Caki2 (cell line): Measurements from ENCODE around the gene SKP1. TPM values are rescaled to one million over a fixed set of nuclear protein-coding genes. Genes with fewer than 3 reads are reported as not detected.
"Not testable (repeated sequence)": the region's sequence is repeated elsewhere in the genome, so short reads cannot be mapped to it uniquely, and the experiment has no call there.

Experiments used
- DNase-seq: peaks from one replicate; pipeline ENCODE4 v3.0.0-alpha.2; 2015; ENCODE audit warnings: low read depth
- in situ Hi-C: cut with HindIII; loops from 2 replicates; pipeline ENCODE4 v1.10.0; 2016; ENCODE audit warnings: low sequenced_read_pairs, low pct_unique_long_range_greater_than_20kb, mixed read lengths
- total RNA-seq: library from RNA; depleted of rRNA; stranded (reverse); fragments of >200 nt; shearing (Covaris generic); gene quantifications from 2 replicates; pipeline ENCODE4 v1.2.3, GENCODE V29; 2014; ENCODE audit warnings: low replicate concordance; rRNA removed

Gene SKP1
- total RNA-seq: 616 and 685 TPM in 2 replicates

GRCh38 chr5:134176511-134177368 is at the start of gene SKP1:
Gene SKP1, minus strand, starts transcription at chr5:134176950. Its CDS starts 2,928 bp downstream, at chr5:134174022.
- in situ Hi-C loops: no loop called here
- DNase-seq: peak; percentile 79

- in situ Hi-C loops: no loop called here
- DNase-seq: peak; percentile 98
Measured at GRCh38 chr5:134225780-134226440, 49.2 kb upstream of the SKP1 start, which contains the start of gene PPP2CA. Gene PPP2CA, minus strand, starts transcription at chr5:134226073. Its CDS starts 212 bp downstream, at chr5:134225861.

GRCh38 chr5:134224888-134225779 is 48.4 kb upstream of the SKP1 start:
- in situ Hi-C loops: no loop called here
- DNase-seq: peak; percentile 63

- no peak for DNase-seq
- in situ Hi-C loops: no loop called here
Measured at GRCh38 chr5:134223406-134224248, 46.9 kb upstream of the SKP1 start.

- not testable (repeated sequence) for DNase-seq
Measured at GRCh38 chr5:134221690-134222089, 44.9 kb upstream of the SKP1 start.

GRCh38 chr5:134215757-134216156 is 39.0 kb upstream of the SKP1 start:
- in situ Hi-C loops: no loop called here
- no peak for DNase-seq

More at GRCh38 chr5:134221690-134222089, 44.9 kb upstream of the SKP1 start:
- in situ Hi-C loops: not testable (repeated sequence)

- DNase-seq, in situ Hi-C loops: not testable (repeated sequence)
Measured at GRCh38 chr5:134211263-134212031, 34.7 kb upstream of the SKP1 start.

- DNase-seq: no peak
- in situ Hi-C loops: no loop called here
Measured at GRCh38 chr5:134209477-134210245, 32.9 kb upstream of the SKP1 start.

- in situ Hi-C loops: no loop called here
- DNase-seq: no peak
Measured at GRCh38 chr5:134207696-134208095, 30.9 kb upstream of the SKP1 start.

GRCh38 chr5:134206627-134207160 is 29.9 kb upstream of the SKP1 start:
- DNase-seq: no peak
- in situ Hi-C loops: no loop called here

GRCh38 chr5:134204575-134204974 is 27.8 kb upstream of the SKP1 start:
- in situ Hi-C loops: no loop called here
- no peak for DNase-seq

GRCh38 chr5:134203630-134204029 is 26.9 kb upstream of the SKP1 start:
- no peak for DNase-seq
- in situ Hi-C loops: no loop called here

GRCh38 chr5:134195666-134196065 is 18.9 kb upstream of the SKP1 start:
- in situ Hi-C loops: no loop called here
- no peak for DNase-seq

- in situ Hi-C loops: no loop called here
- DNase-seq: no peak
Measured at GRCh38 chr5:134189031-134189430, 12.3 kb upstream of the SKP1 start.

GRCh38 chr5:134188092-134188491 is 11.3 kb upstream of the SKP1 start:
- in situ Hi-C loops: no loop called here
- DNase-seq: no peak
